Muscle of leg (tissue), 11 donors: ENCODE results near the gene CCSAP. TPM values are rescaled to one million over a fixed set of nuclear protein-coding genes. Genes with fewer than 3 reads are reported as not detected.

Experiments used
- DNase-seq: peaks from one replicate; pipeline ENCODE4 v3.0.0; 2013
- H3K27ac ChIP-seq: one replicate; pipeline ENCODE4 v1.5.1; 2013; ENCODE audit warnings: mild to moderate bottlenecking, low read length, control low read depth
- H3K27me3 ChIP-seq: one replicate; pipeline ENCODE4 v1.6.1; 2013; ENCODE audit warnings: low read length; ENCODE audit not compliant: control insufficient read depth, insufficient read depth
- H3K36me3 ChIP-seq: one replicate; pipeline ENCODE4 v1.6.1; 2013; ENCODE audit warnings: low read length; ENCODE audit not compliant: control insufficient read depth, insufficient read depth
- H3K4me1 ChIP-seq: one replicate; pipeline ENCODE4 v1.6.1; 2013; ENCODE audit warnings: low read length; ENCODE audit not compliant: control insufficient read depth, insufficient read depth
- H3K4me3 ChIP-seq: one replicate; pipeline ENCODE4 v1.5.1; 2013; ENCODE audit warnings: low read length, control low read depth
- H3K9me3 ChIP-seq: replicated peaks from 2 replicates; pipeline ENCODE4 v1.6.1; 2013; ENCODE audit warnings: low read depth, low read length; ENCODE audit not compliant: control insufficient read depth
- WGBS: methylation state at CpG from one replicate; pipeline ENCODE4 v1.1.5; 2013; ENCODE audit warnings: missing lambda C conversion rate; ENCODE audit not compliant: insufficient coverage; 5-methylcytosine and 5-hydroxymethylcytosine counted together
- polyA plus RNA-seq, 8 donors: library from polyadenylated mRNA; unstranded; fragments of 120-200 nt; gene quantifications; one replicate each; pipeline versions ENCODE4 v1.2.1 to v1.2.3, GENCODE V29; 2013; ENCODE audit warnings: inconsistent platforms in 1 of 8, low replicate concordance in 1 of 8; ENCODE audit not compliant: insufficient read length in 8 of 8, insufficient read depth in 1 of 8
- total RNA-seq: library from RNA; stranded (reverse); fragments of 120-200 nt; gene quantifications from one replicate; pipeline ENCODE4 v1.2.4, GENCODE V29; 2013

Gene CCSAP
- total and polyA plus RNA-seq, 9 donors, result 4.5 to 6.8 (median 5.6) TPM

DNA sequence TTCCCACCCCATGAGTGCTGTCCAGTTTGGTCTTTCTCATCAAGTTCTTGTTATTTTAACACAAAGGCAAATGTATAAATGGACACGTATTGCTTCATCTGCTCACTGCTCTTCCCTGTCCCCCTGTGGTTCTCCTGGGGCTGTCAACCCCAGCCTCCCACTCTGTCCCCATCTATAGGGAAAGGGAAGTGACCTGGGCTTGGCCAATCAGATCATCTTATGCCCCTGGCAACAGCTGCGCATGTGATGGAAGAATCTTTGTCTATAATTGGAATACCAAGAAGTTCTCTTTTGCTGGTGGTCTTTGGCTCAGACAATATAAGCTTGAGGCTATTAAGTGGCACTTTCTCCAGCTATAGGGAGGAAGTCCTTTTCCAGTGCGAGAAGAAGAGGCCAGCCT is 4.7 kb upstream of the CCSAP start:
- no peaks in the 10 kb centered on the region for H3K36me3 ChIP-seq
- no peaks in the 10 kb centered on the region for H3K9me3 ChIP-seq
- H3K27ac ChIP-seq, result no peak overlapping the region
- DNase-seq, result peak; percentile 8
- peaks cover 3% of the 10 kb centered on the region for H3K4me1 ChIP-seq
- H3K4me3 ChIP-seq, result no peak overlapping the region
- WGBS, result 55% methylated on average over 2 of the region's 3 CpGs
- peaks cover 29% of the 10 kb centered on the region for H3K27me3 ChIP-seq

DNA sequence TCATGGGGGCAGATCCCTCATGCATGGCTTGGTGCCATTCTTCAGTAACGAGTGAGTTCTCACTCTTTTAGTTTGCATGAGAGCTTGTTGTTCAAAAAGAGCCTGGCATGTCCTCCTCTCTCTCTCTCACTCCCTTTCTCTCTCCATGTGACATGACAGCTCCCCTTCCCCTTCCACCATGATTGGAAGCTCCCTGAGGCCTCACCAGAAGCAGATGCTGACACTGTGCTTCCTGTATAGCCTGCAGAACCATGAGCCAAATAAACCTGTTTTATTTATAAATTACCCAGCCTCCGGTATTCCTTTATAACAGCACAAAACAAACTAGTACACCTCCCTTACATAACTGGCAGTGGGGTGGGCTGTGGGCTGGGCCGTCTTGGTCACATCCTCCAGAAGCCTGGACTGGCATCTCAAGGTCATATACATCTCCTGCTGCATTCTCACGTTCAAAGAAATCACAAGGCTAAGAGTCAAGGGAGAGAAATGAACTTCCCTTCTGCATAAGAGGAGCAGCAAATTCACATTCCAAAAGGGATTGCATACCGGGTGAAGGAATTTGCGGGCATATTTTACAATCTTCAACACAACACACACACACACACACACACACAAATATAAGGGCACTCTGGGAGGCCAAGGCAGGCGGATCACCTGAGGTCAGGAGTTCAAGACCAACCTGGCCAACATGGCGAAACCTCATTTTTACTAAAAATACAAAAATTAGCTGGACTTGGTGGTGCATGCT is 2.3 kb upstream of the CCSAP start:
- Histone ChIP-seq H3K4me1 (peaks cover 11% of the 10 kb centered on the region), H3K27me3 (peaks cover 26% of the 10 kb centered on the region), H3K36me3 (no peaks in the 10 kb centered on the region), H3K27ac (no peak overlapping the region), H3K4me3 (no peak overlapping the region), H3K9me3 (no peaks in the 10 kb centered on the region)
- no peak for DNase-seq
- 100% methylated on average over 1 of the region's 8 CpGs for WGBS

DNA sequence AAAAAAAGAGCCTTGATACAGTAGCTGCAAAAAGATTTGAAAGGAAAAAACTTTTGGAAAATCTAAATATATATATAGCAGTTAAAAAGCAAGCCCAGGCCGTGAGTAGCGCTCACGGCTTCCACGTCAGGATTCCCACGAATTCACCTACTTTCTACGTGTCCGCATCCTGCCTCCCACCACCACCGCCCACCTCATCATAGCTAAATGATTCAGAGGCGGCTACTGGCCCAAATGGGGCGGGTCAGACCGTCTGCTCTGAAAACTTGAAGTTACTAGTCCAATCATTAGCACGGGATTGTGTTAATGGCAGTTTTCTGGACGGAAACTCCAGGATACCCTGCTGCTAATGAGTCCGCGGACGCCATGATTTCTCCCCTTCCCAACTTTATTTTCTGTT is 1.3 kb upstream of the CCSAP start:
- H3K4me1 ChIP-seq, result peaks cover 11% of the 10 kb centered on the region

DNA sequence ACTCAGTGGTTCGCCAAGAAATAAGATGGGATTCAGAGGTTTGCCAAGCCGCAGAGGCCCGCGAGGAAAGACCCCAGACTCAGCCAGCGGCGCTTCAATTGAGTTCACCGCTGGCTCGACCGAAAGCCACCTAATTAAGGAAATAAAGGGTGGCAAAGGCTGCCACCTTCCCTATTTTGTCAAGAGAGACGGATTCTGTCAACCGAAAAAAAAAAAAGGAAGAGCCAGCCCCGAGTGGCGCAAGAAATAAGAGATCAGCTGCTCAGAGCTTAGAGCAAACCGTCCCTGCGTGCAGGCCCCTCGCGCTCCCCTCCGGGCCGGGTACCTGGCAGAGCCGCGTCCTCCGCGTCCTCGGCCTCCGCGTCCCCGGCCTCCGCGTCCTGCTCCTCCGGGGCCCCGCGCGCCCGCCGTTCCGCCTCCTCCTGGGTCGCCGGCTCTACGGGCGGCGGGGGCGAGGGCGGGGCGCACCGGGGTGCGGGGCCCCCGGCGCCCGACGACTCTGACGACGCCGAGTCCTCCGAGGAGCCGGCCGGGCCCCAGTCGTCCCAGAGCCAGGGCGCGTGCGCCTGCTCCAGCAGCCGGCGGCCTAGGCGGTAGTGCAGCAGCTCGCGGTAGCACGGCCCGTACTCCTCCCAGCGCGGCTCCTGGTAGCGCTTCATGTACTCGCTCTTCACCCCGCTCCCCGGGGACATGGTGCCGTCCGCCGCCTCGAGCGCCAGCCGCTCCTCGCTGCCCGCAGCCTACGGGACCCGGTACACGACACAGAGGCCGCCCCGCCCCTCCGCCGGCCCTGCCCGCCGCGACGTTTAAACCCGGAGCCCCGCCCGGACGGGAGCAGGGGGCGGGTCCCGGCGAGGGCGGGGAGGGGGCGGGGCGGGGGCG is 832 bp downstream of the CCSAP start:
- DNase-seq, result peak; percentile 88
- no peaks in the 10 kb centered on the region for H3K9me3 ChIP-seq
- H3K4me3 ChIP-seq, result peak overlapping the region; percentile 73
- H3K27ac ChIP-seq, result peak overlapping the region; percentile 83
- peaks cover 18% of the 10 kb centered on the region for H3K27me3 ChIP-seq
- H3K36me3 ChIP-seq, result no peaks in the 10 kb centered on the region
- WGBS, result under 1% methylated on average over 89 of the region's 103 CpGs
- peaks cover 11% of the 10 kb centered on the region for H3K4me1 ChIP-seq

More for the DNA sequence above, 1.3 kb upstream of the CCSAP start:
- H3K36me3 ChIP-seq, result no peaks in the 10 kb centered on the region
- peaks cover 26% of the 10 kb centered on the region for H3K27me3 ChIP-seq
- WGBS, result 79% methylated on average over 15 of the region's 16 CpGs
- no peaks in the 10 kb centered on the region for H3K9me3 ChIP-seq
- H3K4me3 ChIP-seq, result no peak overlapping the region
- no peak for DNase-seq
- H3K27ac ChIP-seq, result no peak overlapping the region

DNA sequence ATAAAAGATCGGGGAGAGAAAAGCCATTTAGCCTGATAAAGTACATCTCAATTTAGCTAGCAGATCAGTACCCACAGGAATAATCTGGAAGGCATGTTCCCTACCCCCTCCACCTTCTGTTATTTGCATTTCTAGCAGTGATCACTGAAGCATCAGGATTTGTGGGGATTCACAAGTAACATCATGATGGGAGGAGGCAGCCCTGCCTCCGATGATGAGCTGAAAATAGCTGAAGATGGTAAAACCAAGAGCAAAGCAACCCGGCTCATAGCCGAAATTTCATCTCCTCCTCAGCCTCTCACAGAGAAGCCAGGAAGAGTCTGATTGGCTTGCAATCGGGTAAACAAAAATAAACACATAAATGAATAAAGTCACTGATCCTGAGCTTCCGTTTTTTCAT is 2.4 kb downstream of the CCSAP start:
- H3K4me3 ChIP-seq, result no peak overlapping the region
- H3K27ac ChIP-seq, result no peak overlapping the region
- DNase-seq, result no peak
- no peaks in the 10 kb centered on the region for H3K36me3 ChIP-seq
- peaks cover 10% of the 10 kb centered on the region for H3K27me3 ChIP-seq
- 63% methylated on average over 4 of the region's 6 CpGs for WGBS
- no peaks in the 10 kb centered on the region for H3K9me3 ChIP-seq
- peaks cover 11% of the 10 kb centered on the region for H3K4me1 ChIP-seq

DNA sequence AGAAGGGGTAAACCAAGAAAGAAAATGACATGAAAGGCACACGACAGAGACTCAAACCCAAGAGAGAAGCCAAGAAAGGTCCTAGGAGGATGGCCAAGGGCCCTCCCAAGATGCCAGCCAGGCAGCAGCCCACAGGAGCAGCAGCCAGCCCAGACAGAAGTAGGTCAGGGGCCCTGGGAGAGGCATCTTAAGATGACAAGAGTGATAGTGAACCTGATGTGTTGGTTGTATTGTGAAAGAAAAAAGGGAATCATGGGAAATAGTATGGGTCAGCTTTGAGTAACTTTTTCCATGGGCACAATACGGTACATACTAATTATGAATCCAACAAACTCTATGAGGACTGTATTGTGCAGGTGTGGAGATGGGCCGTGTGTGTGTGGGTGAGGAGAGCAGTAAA is 3.3 kb downstream of the CCSAP start:
- peaks cover 4% of the 10 kb centered on the region for H3K27me3 ChIP-seq
- WGBS, result 93% methylated on average over 1 of the region's 3 CpGs

DNA sequence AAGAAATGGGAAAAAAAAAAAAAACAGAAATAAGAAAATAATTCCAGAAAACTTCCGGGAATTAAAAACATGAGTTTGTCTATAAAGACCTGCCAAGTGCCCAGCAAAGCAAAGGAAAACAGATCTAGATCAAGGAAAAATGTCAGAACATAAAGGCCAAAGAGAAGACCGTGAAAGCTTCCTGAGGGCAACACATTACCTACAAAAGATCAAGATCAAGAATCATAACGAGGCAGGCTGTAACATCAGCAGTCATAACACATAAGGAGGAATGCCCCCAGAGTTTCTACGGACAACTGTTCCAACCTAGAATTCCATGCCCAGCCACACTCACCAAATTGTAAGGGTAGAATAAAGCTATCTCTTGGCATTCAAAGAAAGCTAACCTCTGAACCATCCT is 3.8 kb downstream of the CCSAP start:
- Histone ChIP-seq H3K9me3 (peaks cover 3% of the 10 kb centered on the region), H3K36me3 (no peaks in the 10 kb centered on the region), H3K4me1 (peaks cover 11% of the 10 kb centered on the region), H3K27me3 (peaks cover 1% of the 10 kb centered on the region), H3K4me3 (no peak overlapping the region), H3K27ac (no peak overlapping the region)
- no peak for DNase-seq
- WGBS, result no CpG with 5 or more reads among the region's 4 CpGs

More for the DNA sequence above, 3.3 kb downstream of the CCSAP start:
- Histone ChIP-seq H3K4me3 (no peak overlapping the region), H3K36me3 (no peaks in the 10 kb centered on the region), H3K9me3 (peaks cover 2% of the 10 kb centered on the region), H3K27ac (no peak overlapping the region), H3K4me1 (peaks cover 11% of the 10 kb centered on the region)
- no peak for DNase-seq

DNA sequence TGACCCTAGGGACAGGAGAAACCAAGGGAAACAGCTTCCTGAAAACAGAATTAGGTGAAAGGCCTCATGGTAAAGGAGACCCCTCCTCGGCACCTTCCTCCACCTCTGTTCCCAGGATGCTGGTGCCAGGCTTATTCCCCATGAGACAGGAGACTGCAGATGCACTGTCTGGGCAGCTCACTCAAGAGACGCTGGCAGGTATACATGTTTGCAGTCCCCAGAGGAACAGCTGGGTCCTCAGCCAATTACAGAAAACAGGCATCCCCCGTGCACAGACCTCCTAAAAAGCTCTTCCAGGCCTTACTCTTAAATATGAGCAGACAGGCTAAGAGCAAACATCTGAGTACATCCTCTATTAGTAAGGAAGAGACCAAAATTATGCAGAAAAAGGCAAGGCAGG is 6.5 kb downstream of the CCSAP start:
- H3K4me1 ChIP-seq, result peaks cover 4% of the 10 kb centered on the region
- no peak overlapping the region for H3K27ac ChIP-seq
- DNase-seq, result no peak
- H3K4me3 ChIP-seq, result no peak overlapping the region
- no peaks in the 10 kb centered on the region for H3K36me3 ChIP-seq
- WGBS, result 52% methylated on average over 2 of the region's 3 CpGs
- H3K27me3 ChIP-seq, result no peaks in the 10 kb centered on the region
- peaks cover 6% of the 10 kb centered on the region for H3K9me3 ChIP-seq

DNA sequence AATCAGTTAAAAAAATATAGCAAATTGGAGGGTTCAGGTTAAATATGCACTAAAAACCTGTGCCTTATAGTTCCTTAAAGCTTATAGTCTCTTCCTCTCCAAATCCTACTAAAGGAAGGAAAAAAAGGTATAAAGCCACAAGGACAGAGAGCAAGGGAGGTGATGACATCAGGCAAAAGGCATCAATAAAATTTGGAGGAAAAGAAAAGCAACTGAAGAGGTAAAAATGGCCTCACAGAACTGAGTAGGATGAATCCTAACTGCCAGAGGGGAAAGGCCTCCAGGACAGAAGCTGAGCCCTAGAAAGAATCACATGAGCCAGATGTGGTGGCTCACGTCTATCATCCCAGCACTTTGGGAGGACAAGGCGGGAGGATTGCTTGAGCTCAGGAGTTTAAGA is 8.1 kb downstream of the CCSAP start:
- H3K36me3 ChIP-seq, result peaks cover 5% of the 10 kb centered on the region
- H3K9me3 ChIP-seq, result peaks cover 6% of the 10 kb centered on the region
- H3K27ac ChIP-seq, result no peak overlapping the region
- no peak overlapping the region for H3K4me3 ChIP-seq
- no peak for DNase-seq
- no peaks in the 10 kb centered on the region for H3K27me3 ChIP-seq
- H3K4me1 ChIP-seq, result no peaks in the 10 kb centered on the region
- 67% methylated on average over 1 of the region's 2 CpGs for WGBS

DNA sequence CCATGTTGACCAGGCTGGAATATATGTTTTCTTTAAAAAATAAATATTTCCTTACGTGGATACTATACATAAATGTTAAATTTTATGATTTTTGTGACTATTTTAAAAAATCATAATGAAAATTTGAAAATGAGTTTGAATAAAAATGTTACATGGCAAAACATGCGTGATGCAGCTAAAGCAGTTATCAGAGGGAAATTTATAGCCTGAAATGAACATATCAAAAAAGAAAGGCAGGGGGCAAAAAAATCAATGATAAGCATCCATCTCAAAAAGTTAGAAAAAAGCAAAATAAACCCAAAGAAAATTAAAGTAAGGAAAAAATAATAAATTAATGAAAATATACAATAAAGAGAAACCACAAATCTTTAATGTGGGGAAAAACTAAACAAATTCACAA is 8.6 kb downstream of the CCSAP start:
- no peaks in the 10 kb centered on the region for H3K27me3 ChIP-seq
- no peak overlapping the region for H3K4me3 ChIP-seq
- no peaks in the 10 kb centered on the region for H3K4me1 ChIP-seq
- H3K27ac ChIP-seq, result no peak overlapping the region
- no peak for DNase-seq
- peaks cover 5% of the 10 kb centered on the region for H3K36me3 ChIP-seq
- WGBS, result no CpG with 5 or more reads among the region's 2 CpGs
- peaks cover 6% of the 10 kb centered on the region for H3K9me3 ChIP-seq
